Measurements from ENCODE around the gene TUBB2B. TPM values are rescaled to one million over a fixed set of nuclear protein-coding genes. Genes with fewer than 3 reads are reported as not detected.
A peak's percentile ranks its signal among the peaks of the same experiment; 100 is the strongest.

The TUBB2B gene
- polyA plus RNA-seq, 3 donors, result 0.15 to 3.5 TPM; not detected in 1

- Histone ChIP-seq H3K4me1 (ENCODE audit: control insufficient read depth in 1 of 2, insufficient read depth in 2 of 2, low read length in 2 of 2) (peaks cover 5 to 13% of the 10 kb centered on the region in 2 donors), H3K36me3 (replicated peaks in 1 of 2; ENCODE audit: control insufficient read depth in 1 of 2, insufficient read depth in 2 of 2, low read length in 2 of 2) (no peaks in the 10 kb centered on the region), H3K27me3 (ENCODE audit: control insufficient read depth in 2 of 2, insufficient read depth in 2 of 2, low read length in 2 of 2) (peaks cover 0 to 31% of the 10 kb centered on the region in 2 donors), H4K20me1 (ENCODE audit: insufficient read depth, low read length) (no peaks in the 10 kb centered on the region), H3K27ac (ENCODE audit: low read depth in 1 of 2, low read length in 2 of 2) (no peak overlapping the region), H3K9ac (ENCODE audit: insufficient read depth, low read length, poor library complexity, severe bottlenecking) (no peak overlapping the region), H3K9me3 (replicated peaks in 1 of 2; ENCODE audit: control insufficient read depth in 1 of 2, insufficient read depth in 1 of 2, low read length in 2 of 2) (peaks cover 0 to 3% of the 10 kb centered on the region in 2 donors), H3K79me2 (ENCODE audit: insufficient read depth, low read length) (no peaks in the 10 kb centered on the region), H3K4me2 (replicated peaks; ENCODE audit: extremely low read depth, low read length, poor library complexity, severe bottlenecking) (peak overlapping the region; percentile 63), H2AFZ (ENCODE audit: insufficient read depth, low read depth, low read length, poor library complexity, severe bottlenecking) (peak overlapping the region; percentile 71), H3K4me3 (replicated peaks in 1 of 3; ENCODE audit: low read depth in 2 of 3, low read length in 3 of 3) (peak overlapping the region in 1 of 3 experiments; percentile 59)
- 48% methylated on average over 8 of the region's 20 CpGs for WGBS (ENCODE audit: insufficient coverage)
- Mint-ChIP-seq H3K27me3 (ENCODE audit: low read depth in 3 of 3) (peaks cover 37 to 46% (median 40%) of the 10 kb centered on the region in 3 donors), H3K4me1 (peaks cover 10% of the 10 kb centered on the region), H3K9me3 (peaks cover 6 to 15% (median 8%) of the 10 kb centered on the region in 7 donors), H3K27ac (peak overlapping the region in 1 of 7 donors; percentile 69), H3K36me3 (no peaks in the 10 kb centered on the region), H3K4me3 (peak overlapping the region; percentile 56 to 84)
- peak; percentile 96 for TF ChIP-seq CTCF (IDR thresholded peaks at IDR 0.05)
- peak; percentile 54 to 64 (median 63) for DNase-seq
- intact Hi-C loops (cut with micrococcal nuclease), result loop anchor here (1.0 to 10.0 kb wide), 3 partner anchors 125 to 257 kb away; partner anchors contain the start of gene NQO2 (in 2 of the 2)
Measured at GRCh38 chr6:3251462-3252314, 24.2 kb upstream of the TUBB2B start.

GRCh38 chr6:3250231-3250675, 22.8 kb upstream of the TUBB2B start:
- Histone ChIP-seq H3K9ac (ENCODE audit: insufficient read depth, low read length, poor library complexity, severe bottlenecking) (no peak overlapping the region), H3K9me3 (replicated peaks in 1 of 2; ENCODE audit: control insufficient read depth in 1 of 2, insufficient read depth in 1 of 2, low read length in 2 of 2) (peaks cover 0 to 3% of the 10 kb centered on the region in 2 donors), H3K4me3 (replicated peaks in 1 of 3; ENCODE audit: low read depth in 2 of 3, low read length in 3 of 3) (no peak overlapping the region), H3K27ac (ENCODE audit: low read depth in 1 of 2, low read length in 2 of 2) (no peak overlapping the region), H3K79me2 (ENCODE audit: insufficient read depth, low read length) (no peaks in the 10 kb centered on the region), H3K4me1 (ENCODE audit: control insufficient read depth in 1 of 2, insufficient read depth in 2 of 2, low read length in 2 of 2) (peaks cover 5 to 13% of the 10 kb centered on the region in 2 donors), H3K27me3 (ENCODE audit: control insufficient read depth in 2 of 2, insufficient read depth in 2 of 2, low read length in 2 of 2) (peaks cover 0 to 25% of the 10 kb centered on the region in 2 donors), H3K4me2 (replicated peaks; ENCODE audit: extremely low read depth, low read length, poor library complexity, severe bottlenecking) (no peak overlapping the region), H4K20me1 (ENCODE audit: insufficient read depth, low read length) (no peaks in the 10 kb centered on the region), H3K36me3 (replicated peaks in 1 of 2; ENCODE audit: control insufficient read depth in 1 of 2, insufficient read depth in 2 of 2, low read length in 2 of 2) (no peaks in the 10 kb centered on the region), H2AFZ (ENCODE audit: insufficient read depth, low read depth, low read length, poor library complexity, severe bottlenecking) (no peak overlapping the region)
- intact Hi-C loops (cut with micrococcal nuclease), result loop anchor here (2.0 to 10.0 kb wide), 2 partner anchors 123 to 255 kb away; partner anchors contain the start of gene NQO2 (in 2 of the 2)
- Mint-ChIP-seq H3K9me3 (peaks cover 6 to 15% (median 7%) of the 10 kb centered on the region in 7 donors), H3K27me3 (ENCODE audit: low read depth in 3 of 3) (peaks cover 31 to 45% (median 41%) of the 10 kb centered on the region in 3 donors), H3K36me3 (no peaks in the 10 kb centered on the region), H3K4me3 (peak overlapping the region in 1 of 2 donors; percentile 40), H3K4me1 (peaks cover 10% of the 10 kb centered on the region), H3K27ac (no peak overlapping the region)
- DNase-seq, result no peak
- 96% methylated on average over 9 of the region's 9 CpGs for WGBS (ENCODE audit: insufficient coverage)
- no peak for TF ChIP-seq CTCF (IDR thresholded peaks at IDR 0.05)

All from CD14-positive monocyte (primary cell).